K562 (cell line): ENCODE data around the gene DLGAP1.
A peak's percentile ranks its signal among the peaks of the same experiment; 100 is the strongest.

ENCODE experiments used
- L3MBTL2 ChIP-seq: fragments of 450-650 bp; IDR thresholded peaks from 2 replicates; pipeline ENCODE4 v1.6.1; 2016; ENCODE audit warnings: mild to moderate bottlenecking, moderate library complexity
- NCOA1 ChIP-seq: fragments of 450-650 bp; IDR thresholded peaks from 2 replicates; pipeline ENCODE4 v1.6.1; 2016; ENCODE audit warnings: low read depth
- POLR2A ChIP-seq: fragments of 450-650 bp; conservative IDR thresholded peaks from 2 replicates; pipeline ENCODE4 v1.6.1; 2016
- POLR2AphosphoS5 ChIP-seq: IDR thresholded peaks from 2 replicates; pipeline ENCODE4 v1.6.1; 2011; ENCODE audit warnings: mild to moderate bottlenecking, low read depth, low read length, moderate library complexity; ENCODE audit not compliant: control insufficient read depth, insufficient read depth
- TAF1 ChIP-seq: IDR thresholded peaks from 2 replicates; pipeline ENCODE4 v1.6.1; 2011; ENCODE audit warnings: mild to moderate bottlenecking, low read length, moderate library complexity; ENCODE audit not compliant: insufficient read depth, control insufficient read depth, severe bottlenecking; ENCODE audit errors: extremely low read depth
- ZBTB26 ChIP-seq: fragments of 450-650 bp; formaldehyde crosslinking; IDR thresholded peaks from 2 replicates; pipeline ENCODE4 v1.4.0; 2022; ENCODE audit warnings: missing genetic modification characterization
- ZBTB7A ChIP-seq: IDR thresholded peaks from 2 replicates; pipeline ENCODE4 v1.6.1; 2011; ENCODE audit warnings: low read depth, mild to moderate bottlenecking, low read length, moderate library complexity, borderline replicate concordance; ENCODE audit not compliant: control insufficient read depth
- ZFP91 ChIP-seq: sonication (generic); formaldehyde crosslinking; IDR thresholded peaks from 2 replicates; pipeline ENCODE4 v1.8.0; 2022; ENCODE audit warnings: mild to moderate bottlenecking, missing genetic modification reagents

DNA sequence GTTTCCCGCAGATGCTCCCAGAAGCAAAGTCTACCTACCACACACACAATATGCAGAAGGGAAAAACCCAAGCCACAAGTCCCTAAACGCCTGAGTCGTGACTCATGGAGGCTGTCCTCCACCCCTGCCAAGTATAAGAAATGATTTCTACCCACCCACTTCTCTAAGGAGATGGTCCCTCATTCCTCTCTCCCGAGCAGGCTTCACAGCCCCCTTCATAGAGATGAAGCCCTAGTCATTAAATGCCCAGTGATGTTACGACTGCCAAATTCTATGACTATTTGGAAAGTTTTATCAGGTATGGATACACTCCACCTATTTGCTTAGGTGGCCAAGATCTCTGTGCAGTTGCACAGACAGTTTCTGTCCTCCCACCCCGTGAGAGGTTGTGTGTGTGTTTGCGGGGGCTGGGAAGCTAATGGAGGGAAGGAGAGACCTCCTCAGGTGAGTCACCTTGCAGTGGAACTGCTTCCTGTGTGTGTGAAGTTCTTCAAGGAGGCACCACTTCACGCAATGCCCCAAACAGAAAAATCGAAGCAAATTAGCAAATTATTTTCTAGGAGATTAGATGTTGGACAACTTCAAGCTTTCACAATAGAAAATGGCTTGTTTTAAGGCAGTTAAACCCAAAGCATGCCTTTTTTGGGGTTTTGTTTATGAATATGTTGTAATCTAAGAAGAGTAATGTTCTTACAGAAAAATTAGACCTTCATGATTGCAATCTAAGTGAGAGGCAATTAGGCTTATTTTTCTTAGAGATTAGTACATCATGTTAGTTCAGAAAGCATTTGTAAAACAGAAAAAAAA is 830.0 kb downstream of the DLGAP1 start:
- TF ChIP-seq ZBTB7A (no peak), L3MBTL2 (no peak), POLR2A (no peak; the same call in none of the 2 replicates), ZFP91 (CRISPR knock-in tag) (no peak), NCOA1 (no peak), POLR2AphosphoS5 (peak; percentile 64; the same call in 1 of the 2 replicates), TAF1 (peak; percentile 20), ZBTB26 (CRISPR knock-in tag) (peak; percentile 1; the same call in 1 of the 2 replicates)
